GM18507 (cell line): ENCODE data around the gene C21orf91.

ENCODE experiments used
- DNase-seq: peaks from one replicate; pipeline ENCODE4 v3.0.0; 2011; ENCODE audit warnings: low read depth; ENCODE audit not compliant: insufficient read length; ENCODE audit errors: extremely low spot score
- FAIRE-seq: peaks from 2 replicates; lab custom pipeline; 2011; peaks lifted over from hg19 to GRCh38; lab: Jason Lieb, UNC

C21orf91 gene

GRCh38 chr21:17819114-17819876, at the start of gene C21orf91:
Gene C21orf91, minus strand, starts transcription at chr21:17819356. Its CDS starts 1,038 bp downstream, at chr21:17818318.
- DNase-seq (peak; percentile 73), FAIRE-seq (no peak)

GRCh38 chr21:17866590-17866989, 47.4 kb upstream of the C21orf91 start:
- FAIRE-seq = no peak
- no peak for DNase-seq

GRCh38 chr21:17859661-17860060, 40.5 kb upstream of the C21orf91 start:
- FAIRE-seq (no peak), DNase-seq (no peak)

DNA sequence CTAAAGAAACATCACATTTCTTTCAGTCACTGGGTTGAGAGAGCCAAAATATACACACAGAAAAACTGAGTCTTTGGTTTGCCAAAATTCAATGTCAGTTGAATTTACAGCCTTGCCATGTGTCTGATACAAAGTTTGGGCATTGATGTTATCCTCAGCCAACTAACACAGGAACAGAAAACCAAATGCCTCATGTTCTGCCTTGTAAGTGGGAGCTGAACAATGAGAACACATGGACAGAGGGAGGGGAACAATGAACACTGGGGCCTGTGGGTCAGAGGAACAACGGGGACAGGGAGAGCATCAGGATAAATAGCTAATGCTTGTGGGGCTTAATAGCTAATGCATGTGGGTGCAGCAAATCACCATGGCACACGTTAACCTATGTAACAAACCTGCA, 39.6 kb upstream of the C21orf91 start:
- FAIRE-seq (no peak), DNase-seq (no peak)

DNA sequence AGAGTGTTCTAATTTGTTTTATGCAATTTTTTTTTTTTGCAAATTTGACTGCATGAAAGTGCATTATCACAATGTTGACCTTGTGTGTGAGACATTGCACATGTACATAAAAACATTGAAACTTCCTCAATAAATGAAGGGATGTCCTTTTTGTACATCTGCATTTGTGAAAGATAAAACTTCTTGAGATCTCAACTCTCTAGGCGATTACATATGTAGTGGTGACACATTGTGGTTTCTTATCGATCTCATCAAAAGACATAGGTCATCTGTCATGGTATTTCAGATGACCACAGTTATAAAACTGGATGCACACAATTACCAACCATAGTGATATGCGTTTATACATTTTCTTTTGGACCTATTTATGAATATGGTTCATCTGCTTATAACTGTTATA, 35.6 kb upstream of the C21orf91 start:
- DNase-seq = no peak
- FAIRE-seq = no peak

GRCh38 chr21:17853393-17854275, 34.5 kb upstream of the C21orf91 start:
- no peak for FAIRE-seq
- no peak for DNase-seq

GRCh38 chr21:17848228-17848627, 29.1 kb upstream of the C21orf91 start:
- FAIRE-seq (peak; percentile 88), DNase-seq (peak; percentile 28)

DNA sequence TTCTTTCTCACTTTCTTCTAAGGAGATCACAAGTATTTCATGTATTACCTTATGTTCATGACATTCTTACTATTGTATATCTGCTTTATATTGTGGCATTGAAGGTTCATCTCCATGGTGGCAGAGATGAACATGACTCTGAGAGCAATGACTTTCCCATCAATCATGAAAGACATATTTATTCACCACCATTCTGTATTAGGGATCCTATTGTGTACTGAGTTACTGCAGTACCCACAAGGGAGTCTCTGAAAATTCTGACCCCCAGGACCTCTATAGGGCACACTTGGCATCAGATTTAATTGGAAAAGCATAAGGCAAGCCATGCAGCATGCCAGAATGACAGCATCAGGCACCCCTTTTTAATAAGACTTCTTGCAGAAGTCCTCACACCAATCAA, 21.9 kb upstream of the C21orf91 start:
- no peak for FAIRE-seq
- DNase-seq = no peak

DNA sequence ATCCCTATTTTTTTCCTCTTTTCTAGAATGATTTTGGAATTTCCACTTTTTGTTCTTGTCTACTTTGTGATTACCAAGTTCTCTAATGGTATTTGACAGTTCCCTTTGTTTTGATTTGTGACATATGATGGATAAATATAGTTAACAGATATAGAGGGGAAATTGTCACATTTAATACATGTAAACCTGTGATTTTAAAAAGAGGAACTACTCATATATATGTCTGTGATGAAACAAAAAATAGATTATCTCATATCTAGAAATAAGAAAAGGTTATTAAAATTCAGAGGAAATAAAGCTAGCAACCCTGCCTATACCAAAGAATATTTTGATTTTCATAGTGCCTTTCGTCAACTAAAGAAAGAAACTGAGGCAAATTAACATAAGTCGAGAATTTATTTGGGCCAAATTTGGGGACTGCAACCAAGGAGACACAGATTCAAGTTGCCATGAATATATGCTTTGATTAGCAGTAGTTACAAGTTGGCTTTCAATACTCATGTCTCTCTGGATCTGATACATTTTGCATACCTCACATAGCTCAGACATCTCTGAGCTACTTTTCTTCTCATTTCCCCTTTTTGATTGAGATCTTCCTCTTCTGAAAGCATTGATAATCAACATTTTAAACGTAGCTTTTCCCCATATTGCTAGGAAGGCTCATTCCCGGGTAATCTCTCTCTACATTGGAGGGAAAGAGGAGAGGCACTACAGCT, 15.6 kb upstream of the C21orf91 start:
- DNase-seq = no peak
- FAIRE-seq = no peak

DNA sequence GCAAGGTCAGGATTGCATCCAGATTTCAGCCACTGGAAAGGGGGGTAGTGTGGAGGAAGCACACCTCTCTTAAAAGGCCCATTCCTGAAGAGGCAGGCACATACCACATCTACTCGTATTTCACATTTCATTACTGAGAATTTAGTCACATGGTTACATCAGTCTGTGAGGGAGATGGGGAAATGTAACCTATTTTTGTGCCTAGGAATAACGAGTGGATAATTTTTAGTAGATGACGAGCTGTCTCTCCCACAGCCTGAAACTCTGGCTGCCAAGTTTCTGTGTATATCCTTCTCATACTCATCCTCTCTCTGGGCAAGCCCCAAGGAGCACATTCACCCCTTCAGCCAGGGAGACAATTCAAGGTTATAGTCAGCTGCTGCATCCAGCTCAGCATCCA, 10.3 kb upstream of the C21orf91 start:
- DNase-seq (no peak), FAIRE-seq (no peak)

- FAIRE-seq = no peak
- no peak for DNase-seq
Observed at GRCh38 chr21:17828223-17828622, 9.1 kb upstream of the C21orf91 start.

GRCh38 chr21:17823846-17824245, 4.7 kb upstream of the C21orf91 start:
- no peak for FAIRE-seq
- no peak for DNase-seq

- DNase-seq (no peak), FAIRE-seq (no peak)
Observed at GRCh38 chr21:17821121-17821520, 2.0 kb upstream of the C21orf91 start.

DNA sequence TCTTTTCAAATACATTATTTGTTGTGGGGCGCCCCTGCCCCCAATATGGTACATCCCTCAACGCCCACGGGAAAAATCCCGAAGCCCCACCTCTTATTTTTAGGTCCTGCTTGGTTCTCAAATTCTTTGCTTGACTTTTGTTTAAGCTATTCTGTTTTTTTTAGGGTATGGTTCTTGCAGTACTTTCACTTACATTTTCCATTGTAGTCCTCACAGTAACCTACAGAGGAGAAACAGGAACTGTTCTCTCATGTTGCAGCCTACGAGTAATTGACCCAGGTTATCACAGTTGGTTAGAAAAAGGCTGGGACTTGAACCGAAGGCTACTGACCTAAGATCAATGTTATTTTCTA, 697 bp upstream of the C21orf91 start:
- peak; percentile 92 for FAIRE-seq
- peak; percentile 39 for DNase-seq

GRCh38 chr21:17818186-17819113, 706 bp downstream of the C21orf91 start:
- no peak for DNase-seq
- peak; percentile 78 for FAIRE-seq

DNA sequence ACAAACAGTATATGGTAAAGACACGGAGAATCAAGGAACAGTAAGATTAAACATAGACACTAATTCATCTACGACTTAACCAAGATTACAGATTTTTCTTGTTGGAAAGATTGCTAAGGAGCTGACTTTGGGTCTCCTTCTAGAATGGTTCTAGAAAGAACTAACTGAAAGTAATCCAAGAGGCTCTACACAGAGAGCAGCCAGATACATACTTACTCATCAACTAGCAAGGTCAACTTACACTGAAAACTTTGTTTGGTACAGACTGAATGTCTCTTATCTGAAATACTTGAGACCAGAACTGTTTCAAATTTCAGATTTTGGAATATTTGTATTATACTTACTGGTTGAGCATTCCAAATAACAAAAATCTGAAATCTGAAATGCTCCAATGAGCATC, 5.8 kb downstream of the C21orf91 start:
- FAIRE-seq (no peak), DNase-seq (no peak)

DNA sequence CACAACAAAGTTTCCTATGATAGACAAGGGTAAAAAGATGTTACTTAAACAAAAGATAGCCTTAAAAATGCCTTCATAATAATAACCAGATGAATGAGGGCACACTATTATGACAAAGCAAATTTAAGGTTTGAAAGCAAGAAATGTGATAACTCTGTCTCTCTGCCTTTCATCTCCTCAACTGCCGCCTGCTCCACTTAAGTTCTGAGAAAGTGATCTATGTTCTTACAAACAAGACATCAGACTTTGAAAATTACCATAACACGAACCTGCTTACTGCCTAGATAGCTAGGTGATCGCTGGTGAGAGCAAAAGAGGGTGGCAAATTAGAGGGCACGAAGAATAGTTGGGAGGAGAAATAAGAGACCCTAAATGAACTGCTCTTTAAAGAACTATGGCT, 13.2 kb downstream of the C21orf91 start:
- FAIRE-seq = no peak
- DNase-seq = no peak

GRCh38 chr21:17803536-17803935, 15.6 kb downstream of the C21orf91 start:
- no peak for DNase-seq
- no peak for FAIRE-seq

GRCh38 chr21:17802572-17802971, 16.6 kb downstream of the C21orf91 start:
- FAIRE-seq = no peak
- no peak for DNase-seq
